HG03103 (cell line): Measurements from ENCODE around the gene CAPN2.

Experiments
- ATAC-seq: cut with Tn5 transposase; IDR thresholded peaks from one replicate; pipeline ENCODE4 v1.9.1; 2021; ENCODE audit warnings: low read depth; ENCODE audit not compliant: unreplicated experiment

CAPN2 gene

DNA sequence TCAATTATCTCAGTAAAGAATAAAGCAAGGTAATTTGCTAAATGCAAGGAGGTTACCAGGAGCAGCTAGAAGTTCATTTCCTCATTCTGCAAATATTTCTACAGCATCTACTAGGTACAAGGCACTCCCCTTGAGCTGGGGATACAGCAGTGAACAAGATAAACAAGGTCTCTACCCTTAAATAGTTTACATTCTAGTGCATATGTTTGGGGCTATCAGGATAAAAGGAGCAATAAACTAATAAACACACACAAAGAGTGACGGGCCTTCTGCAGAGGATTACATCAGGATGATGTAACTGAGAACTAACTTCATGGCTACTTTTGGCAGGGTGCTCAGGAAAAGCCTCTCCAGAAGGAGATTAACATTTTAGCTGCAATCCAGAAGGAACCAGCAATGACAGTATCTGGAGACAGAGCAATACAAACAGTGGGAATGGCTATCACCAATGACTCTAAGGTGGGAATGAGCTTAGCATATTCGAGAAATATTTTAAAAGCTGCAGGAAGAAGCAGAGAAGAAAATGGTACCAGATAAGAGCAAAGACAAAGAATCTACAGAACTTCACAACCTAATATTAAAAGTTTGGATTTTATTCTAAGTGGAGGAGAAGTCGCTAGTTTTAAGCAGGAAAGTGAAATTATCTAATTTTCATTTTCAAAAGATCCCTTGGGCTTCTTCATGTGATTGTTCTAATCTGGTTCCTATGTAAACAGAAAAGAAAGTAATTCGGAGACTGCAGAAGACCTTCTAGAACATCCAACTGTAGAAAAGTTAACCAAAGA, 107.6 kb downstream of the CAPN2 start:
- ATAC-seq = no peak

GRCh38 chr1:223820515-223820858, 108.1 kb downstream of the CAPN2 start:
- no peak for ATAC-seq

GRCh38 chr1:223820971-223821370, 108.6 kb downstream of the CAPN2 start:
- no peak for ATAC-seq

DNA sequence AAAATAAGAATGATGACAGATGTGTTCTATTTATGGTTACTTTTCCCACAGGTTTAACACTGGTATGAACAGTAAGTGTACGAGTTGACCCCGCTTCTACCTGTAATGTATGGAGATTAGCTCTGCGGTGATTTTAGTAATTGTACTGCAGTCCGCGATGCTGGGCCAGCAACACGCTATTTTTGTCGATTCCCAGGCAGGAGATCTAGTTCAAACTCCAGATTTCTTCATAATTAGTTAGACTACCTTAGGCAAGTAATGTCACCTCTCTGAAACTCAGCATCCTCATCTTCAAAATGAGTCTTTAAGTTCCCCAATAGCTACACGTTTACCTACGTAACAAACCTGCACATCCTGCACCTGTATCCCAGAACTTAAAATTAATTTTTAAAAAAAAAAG, 111.9 kb downstream of the CAPN2 start:
- no peak for ATAC-seq

DNA sequence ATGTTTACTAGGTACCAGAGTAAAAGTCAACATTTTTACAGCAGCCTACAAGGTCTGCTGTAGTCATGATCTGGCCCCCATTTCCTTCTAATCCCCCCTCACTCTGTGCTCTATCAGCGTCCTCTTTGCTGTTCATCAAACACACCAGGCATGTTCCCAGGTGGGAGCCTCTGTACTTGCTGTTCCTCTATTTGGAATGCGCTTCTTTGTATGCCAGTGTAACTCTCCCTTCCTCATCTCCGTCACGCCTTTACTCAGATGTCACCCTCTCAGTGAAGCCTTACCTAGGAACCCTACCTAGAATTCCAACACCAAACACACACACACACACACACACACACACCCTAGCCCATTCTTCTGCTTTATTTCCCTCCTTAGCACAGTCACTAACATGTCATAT, 112.4 kb downstream of the CAPN2 start:
- ATAC-seq = no peak
